ENCODE results near the gene PPP1R9A.

DNA sequence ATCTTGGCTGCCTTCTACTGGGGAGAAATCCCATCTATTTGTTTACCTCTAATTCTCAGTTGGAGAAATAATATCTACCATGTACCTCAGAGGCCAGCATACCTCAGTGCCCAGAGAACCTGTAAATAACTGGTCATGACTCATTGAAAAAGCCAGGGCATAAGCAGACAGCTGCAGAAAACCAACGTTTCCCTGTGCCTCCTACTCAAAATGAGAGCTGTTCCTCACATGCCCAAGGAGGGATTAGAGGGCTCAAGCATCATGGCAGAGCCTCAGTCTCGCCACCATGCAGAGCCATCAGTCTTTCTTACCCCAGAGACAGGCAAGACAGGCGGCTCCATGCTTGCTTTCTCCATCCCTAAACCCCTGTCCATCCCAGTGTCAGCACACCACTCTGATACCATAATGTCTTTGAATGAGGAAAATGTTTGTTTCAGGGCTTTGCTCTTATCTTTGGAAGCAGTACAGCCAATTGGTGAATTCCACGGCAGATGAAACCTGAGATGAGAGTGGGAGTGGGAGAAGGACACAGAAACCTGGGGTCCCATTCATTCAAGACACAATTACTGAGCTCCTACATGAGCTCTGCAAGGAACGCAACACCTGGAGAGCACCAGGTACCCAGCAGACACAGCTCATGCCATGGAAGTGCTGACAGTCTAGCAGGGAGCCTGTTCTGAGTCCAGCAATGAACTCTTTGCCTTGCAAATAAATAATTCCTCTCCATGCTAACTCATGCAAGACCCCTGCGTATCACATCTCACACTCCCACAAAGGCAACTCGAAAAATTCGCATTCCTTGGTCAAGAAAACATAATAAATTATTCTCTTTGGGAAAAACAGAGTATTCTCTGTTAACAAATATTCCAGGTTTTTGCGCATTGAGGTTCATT, 395.9 kb downstream of the PPP1R9A start:
- TF ChIP-seq, protein P1, sequence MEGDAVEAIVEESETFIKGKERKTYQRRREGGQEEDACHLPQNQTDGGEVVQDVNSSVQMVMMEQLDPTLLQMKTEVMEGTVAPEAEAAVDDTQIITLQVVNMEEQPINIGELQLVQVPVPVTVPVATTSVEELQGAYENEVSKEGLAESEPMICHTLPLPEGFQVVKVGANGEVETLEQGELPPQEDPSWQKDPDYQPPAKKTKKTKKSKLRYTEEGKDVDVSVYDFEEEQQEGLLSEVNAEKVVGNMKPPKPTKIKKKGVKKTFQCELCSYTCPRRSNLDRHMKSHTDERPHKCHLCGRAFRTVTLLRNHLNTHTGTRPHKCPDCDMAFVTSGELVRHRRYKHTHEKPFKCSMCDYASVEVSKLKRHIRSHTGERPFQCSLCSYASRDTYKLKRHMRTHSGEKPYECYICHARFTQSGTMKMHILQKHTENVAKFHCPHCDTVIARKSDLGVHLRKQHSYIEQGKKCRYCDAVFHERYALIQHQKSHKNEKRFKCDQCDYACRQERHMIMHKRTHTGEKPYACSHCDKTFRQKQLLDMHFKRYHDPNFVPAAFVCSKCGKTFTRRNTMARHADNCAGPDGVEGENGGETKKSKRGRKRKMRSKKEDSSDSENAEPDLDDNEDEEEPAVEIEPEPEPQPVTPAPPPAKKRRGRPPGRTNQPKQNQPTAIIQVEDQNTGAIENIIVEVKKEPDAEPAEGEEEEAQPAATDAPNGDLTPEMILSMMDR (IDR thresholded peaks at IDR 0.05): no peak
- TF ChIP-seq ZFX (IDR thresholded peaks at IDR 0.05; ENCODE audit: borderline replicate concordance): no peak
